Motor neuron (in vitro differentiated cells): Measurements from ENCODE around the gene NUP85. TPM values are rescaled to one million over a fixed set of nuclear protein-coding genes. Genes with fewer than 3 reads are reported as not detected.
"Not testable (repeated sequence)": the region's sequence is repeated elsewhere in the genome, so short reads cannot be mapped to it uniquely, and the experiment has no call there.

Experiments
- ATAC-seq, 8 experiments: fragments of 200-7000 bp; cut with Tn5 transposase; replicated peaks in 6 of 8; 2 replicates each; pipeline ENCODE4 v1.8.0; 2021; ENCODE audit warnings: mild to moderate bottlenecking in 8 of 8, moderate library complexity in 8 of 8
- H3K27ac ChIP-seq, 2 donors: fragments of 250-450 bp; sonication (Bioruptor Pico); 2 replicates each; pipeline ENCODE4 v1.9.0; 2021; ENCODE audit warnings: antibody characterized with exemption in 2 of 2, mild to moderate bottlenecking in 2 of 2, moderate library complexity in 1 of 2
- H3K4me1 ChIP-seq, 2 donors: fragments of 250-450 bp; sonication (Bioruptor Pico); replicated peaks in 1 of 2; 2 replicates each; pipeline ENCODE4 v1.6.1; 2021; ENCODE audit warnings: antibody characterized with exemption in 2 of 2, mild to moderate bottlenecking in 2 of 2, moderate library complexity in 1 of 2
- H3K4me3 ChIP-seq, 5 donors: fragments of 250-450 bp; sonication (Bioruptor Pico); 2 replicates each; pipeline ENCODE4 v1.9.0; 2021; ENCODE audit warnings: antibody characterized with exemption in 5 of 5, mild to moderate bottlenecking in 5 of 5, moderate library complexity in 4 of 5
- WGBS, 10 experiments: fragments of 450-650 bp; shearing (Covaris generic); methylation state at CpG; one replicate each; pipeline ENCODE4 v1.0.0; 2022; 5-methylcytosine and 5-hydroxymethylcytosine counted together
- in situ Hi-C, 9 experiments: fragments of 400-800 bp; cut with MboI; loops; one replicate each; pipeline ENCODE4 v1.15.0; 2021; ENCODE audit warnings: low sequenced_read_pairs in 9 of 9, low pct_unique_long_range_greater_than_20kb in 2 of 9; ENCODE audit not compliant: unreplicated experiment in 9 of 9
- total RNA-seq, 8 experiments: library from RNA; unstranded; fragments of 300-600 nt; gene quantifications; 2 replicates each; pipeline versions ENCODE4 v1.2.3 to v1.2.4, GENCODE V29; 2022

The NUP85 gene
- total RNA-seq, 8 experiments from 2014 or later, result 16.0 to 69.3 (median 21.0) TPM

DNA sequence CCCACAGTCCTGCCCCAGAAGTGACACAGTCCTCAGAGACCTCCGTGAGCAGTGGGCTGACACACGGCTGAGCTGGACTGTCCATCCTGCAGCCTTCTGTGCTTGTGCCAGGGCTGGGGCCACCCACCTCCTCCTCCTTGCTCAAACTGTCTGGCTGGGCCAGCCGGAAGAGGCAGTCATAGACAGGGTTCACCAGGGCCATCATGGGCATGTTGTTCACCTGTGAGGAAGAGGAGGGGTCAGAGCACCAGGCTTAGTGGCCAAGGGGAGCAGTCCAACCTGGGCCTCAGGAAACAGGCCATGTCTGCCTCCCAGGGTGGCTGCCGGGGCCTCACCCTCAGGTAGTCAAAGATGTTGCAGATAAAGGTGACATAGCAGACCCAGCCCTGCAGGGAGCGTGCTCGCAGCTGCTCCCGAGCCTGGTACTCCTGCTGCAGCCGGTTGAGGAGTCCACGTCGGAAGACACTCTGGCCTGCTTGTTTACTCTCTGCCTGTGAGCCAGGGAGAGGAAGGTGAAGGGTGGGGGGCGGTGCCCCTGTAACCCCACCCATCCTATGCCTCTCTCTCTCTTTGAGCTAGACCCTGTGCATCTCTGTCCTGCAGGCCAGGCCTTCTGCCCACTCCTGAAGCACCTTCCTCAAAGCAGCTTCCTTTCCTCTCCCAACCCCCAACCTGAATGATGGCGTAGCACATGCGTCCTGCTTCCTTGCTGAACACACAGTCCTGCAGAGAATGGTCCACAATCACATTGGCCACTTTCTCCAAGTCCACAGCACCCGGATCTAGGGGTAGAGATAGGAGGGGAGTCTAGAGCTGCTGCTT is 62.1 kb downstream of the NUP85 start:
- 20 to 80% (median 49%) methylated on average over 1 to 6 of the region's 14 CpGs; no CpG with 5 or more reads in 1 of the 10 experiments for WGBS, 10 experiments
- Histone ChIP-seq H3K4me3 (no peak overlapping the region), H3K4me1 (peaks cover 14 to 18% of the 10 kb centered on the region in 2 donors), H3K27ac (peak overlapping the region in 1 of 2 donors; percentile 20)
- no peak for ATAC-seq
- in situ Hi-C loops, result no loop called here

DNA sequence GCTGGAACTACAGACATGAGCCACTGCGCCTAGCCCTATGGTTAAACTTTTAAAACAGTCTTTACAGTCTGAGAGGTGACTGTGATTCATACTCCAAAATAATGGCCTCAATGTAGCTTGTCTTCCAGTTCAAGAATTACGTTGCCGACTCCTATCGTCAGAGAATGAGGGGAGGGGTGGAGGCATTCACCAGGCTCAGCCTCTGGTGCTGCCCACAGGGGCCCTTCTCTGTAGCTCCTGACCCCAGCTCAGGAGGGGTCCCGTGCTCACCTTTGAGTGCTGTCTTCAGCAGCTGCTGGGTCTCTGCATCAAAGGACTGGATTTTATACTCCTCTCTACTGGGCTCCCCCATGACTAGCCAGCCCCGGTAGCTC is 64.4 kb downstream of the NUP85 start:
- H3K4me1 ChIP-seq, result peaks cover 11 to 14% of the 10 kb centered on the region in 2 donors
- H3K27ac ChIP-seq, result peak overlapping the region; percentile 67 to 71
- WGBS, 10 experiments, result 0 to 100% (median 35%) methylated on average over 1 to 5 of the region's 6 CpGs; no CpG with 5 or more reads in 2 of the 10 experiments
- no peak for ATAC-seq
- peak overlapping the region; percentile 62 to 90 (median 76) for H3K4me3 ChIP-seq
- in situ Hi-C loops, result no loop called here

DNA sequence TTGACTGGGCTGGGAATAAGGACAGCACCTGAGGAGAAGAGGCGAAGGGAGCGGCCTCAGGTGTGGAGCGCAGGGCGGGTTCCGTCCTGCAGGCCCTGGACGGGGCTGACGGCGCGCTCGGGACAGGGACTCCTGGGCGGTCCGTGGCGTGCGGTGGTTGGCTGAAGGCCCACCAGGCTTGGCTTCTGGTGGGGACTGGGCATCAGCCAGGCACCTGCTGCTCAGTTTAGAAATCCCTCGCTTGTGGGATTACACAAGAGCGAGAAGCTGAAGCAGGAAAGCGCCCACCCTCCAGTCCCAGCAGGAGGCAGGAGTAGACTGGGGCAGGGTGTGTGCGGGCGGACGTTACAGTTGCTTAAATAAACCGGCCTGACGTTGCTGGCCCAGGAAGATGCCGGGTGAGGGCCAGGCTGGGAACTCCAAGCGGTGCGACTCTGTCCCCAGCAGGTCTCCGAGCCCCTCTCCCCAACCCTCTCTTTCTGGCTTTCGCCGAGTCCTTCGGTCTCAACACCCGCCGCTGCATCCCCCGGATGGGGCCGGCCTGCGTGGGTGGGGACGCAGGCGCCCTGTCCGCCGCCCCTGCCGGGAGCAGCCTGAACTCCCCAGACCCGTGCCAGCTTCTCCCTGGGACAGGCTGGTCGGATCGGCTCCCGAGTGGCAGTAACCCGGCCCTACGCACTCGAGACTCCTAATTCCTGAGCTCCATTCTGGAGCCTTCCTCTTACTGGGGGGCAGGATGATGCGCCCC is 64.9 kb downstream of the NUP85 start:
- Histone ChIP-seq H3K27ac (peak overlapping the region; percentile 67 to 71), H3K4me1 (peaks cover 11 to 14% of the 10 kb centered on the region in 2 donors), H3K4me3 (peak overlapping the region; percentile 62 to 90 (median 76))
- in situ Hi-C loops, result no loop called here
- WGBS, 10 experiments, result 0 to 4% (median 0%) methylated on average over 1 to 19 of the region's 47 CpGs; no CpG with 5 or more reads in 4 of the 10 experiments
- peak; percentile 49 to 78 (median 61) for ATAC-seq

DNA sequence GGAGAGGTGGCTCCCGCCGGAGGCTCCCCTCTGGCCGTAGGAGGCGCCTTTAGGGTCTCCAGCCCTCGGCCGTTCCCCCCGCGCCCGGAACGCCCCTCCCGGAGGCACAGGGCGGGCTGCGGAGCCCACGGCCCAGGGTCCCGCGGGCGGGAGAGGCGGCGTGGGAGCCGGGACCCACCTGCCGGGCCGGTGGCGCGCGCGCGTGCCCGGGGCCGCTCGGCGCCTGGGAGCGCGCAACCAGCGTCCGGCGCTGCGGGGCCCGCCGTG is 65.4 kb downstream of the NUP85 start, which contains the start of gene MIF4GD:
Gene MIF4GD, minus strand, starts transcription at position 266 of the 267 bp plus-strand sequence. CDS start 1,036 bp downstream, outside the sequence.
- no peak for ATAC-seq
- peak within 1 kb of the TSS; percentile 62 to 90 (median 76) for H3K4me3 ChIP-seq
- WGBS, 10 experiments, result 0% methylated on average over 3 of the region's 39 CpGs; no CpG with 5 or more reads in 9 of the 10 experiments
- H3K4me1 ChIP-seq, result peaks cover 11 to 14% of the 10 kb centered on the region in 2 donors
- in situ Hi-C loops, result no loop called here
- H3K27ac ChIP-seq, result peak within 1 kb of the TSS; percentile 67 to 71

DNA sequence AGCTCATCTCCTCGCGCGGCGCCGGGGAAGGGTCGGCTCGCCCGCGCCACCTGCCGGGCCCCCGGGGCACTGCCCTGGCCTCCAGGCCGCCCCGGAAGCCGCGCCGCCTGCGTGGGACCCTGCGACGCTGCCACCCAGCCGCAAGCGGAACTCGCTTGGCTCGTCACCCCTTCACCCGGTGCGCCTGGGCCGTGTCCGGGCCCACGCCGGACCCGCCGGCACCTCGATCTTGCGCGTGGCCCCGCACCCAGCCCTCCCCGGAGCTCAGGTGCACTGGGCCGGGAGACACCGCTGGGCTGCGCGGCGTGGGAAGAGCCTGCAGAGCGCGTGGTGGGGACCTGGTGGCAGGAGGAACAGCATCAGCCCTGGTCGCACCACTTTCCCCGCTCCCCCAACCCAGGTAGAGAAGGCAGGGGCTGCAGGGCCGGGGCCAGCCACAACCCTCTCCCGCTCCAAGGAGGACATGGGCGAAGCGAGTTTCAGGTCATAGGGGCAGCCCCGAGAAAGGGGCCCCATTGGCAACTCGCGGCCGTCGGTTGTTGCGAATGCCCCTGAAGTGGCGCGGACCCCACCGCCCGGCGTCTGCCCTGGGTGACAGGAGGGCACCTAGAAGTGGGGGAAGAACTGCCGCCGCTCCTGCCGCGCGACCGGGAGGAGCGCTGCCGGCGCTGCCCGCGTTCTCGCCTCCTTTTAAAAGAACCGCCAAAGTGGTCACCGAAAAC is 65.9 kb downstream of the NUP85 start:
- in situ Hi-C loops, result no loop called here
- H3K4me3 ChIP-seq, result peak overlapping the region; percentile 62 to 90 (median 76)
- peak overlapping the region; percentile 30 to 45 for H3K27ac ChIP-seq
- ATAC-seq, result peak; percentile 73 to 87 (median 80)
- 0 to 7% (median 2%) methylated on average over 1 to 8 of the region's 74 CpGs; no CpG with 5 or more reads in 5 of the 10 experiments for WGBS, 10 experiments
- H3K4me1 ChIP-seq, result peaks cover 11 to 14% of the 10 kb centered on the region in 2 donors

DNA sequence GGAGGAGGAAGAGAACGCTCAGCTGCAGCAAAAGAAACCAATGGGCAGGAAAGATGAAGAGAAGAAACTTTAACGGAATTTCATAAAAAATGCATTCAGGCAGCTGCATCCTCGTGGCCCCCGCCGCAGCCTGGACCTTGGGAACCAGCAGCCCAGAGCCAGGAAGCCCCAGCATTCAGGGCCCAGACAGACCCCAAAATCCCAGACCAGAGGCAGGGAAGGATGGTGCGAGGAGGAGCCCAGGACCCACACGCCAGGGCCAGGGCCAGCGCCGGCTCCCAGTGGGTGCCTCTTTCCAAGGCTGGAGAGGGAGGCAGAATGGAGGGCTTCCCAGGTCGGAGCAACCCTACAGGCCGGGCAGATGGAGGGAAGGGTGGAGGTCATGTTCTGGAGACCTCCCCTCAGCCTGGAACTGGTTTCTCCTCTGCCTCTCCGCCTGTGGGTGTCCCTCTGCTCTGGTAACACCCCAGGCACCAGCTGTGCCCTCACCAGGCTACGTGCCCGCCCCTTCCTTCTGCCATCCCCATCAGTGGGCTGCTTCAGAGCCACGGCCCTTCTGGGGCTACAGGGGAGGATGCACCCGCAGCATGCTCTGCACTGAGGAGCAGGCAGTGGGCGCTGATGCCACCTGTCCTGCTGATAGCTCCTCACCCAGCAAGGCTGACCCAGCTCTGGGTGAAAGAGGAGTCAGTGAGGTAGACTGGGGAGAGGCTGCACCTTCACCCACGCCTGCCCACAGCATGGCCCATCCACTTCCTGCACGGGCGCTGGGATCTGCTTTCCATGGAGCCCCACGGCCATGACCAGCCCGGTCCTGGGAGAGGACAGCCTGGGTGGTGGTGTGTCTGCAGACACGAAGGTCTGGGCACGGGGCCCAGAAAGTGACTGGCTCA is 66.7 kb downstream of the NUP85 start:
- in situ Hi-C loops, result no loop called here
- H3K27ac ChIP-seq, result no peak overlapping the region
- no peak for ATAC-seq
- 0 to 100% (median 67%) methylated on average over 1 to 7 of the region's 24 CpGs; no CpG with 5 or more reads in 1 of the 10 experiments for WGBS, 10 experiments
- peaks cover 11 to 14% of the 10 kb centered on the region in 2 donors for H3K4me1 ChIP-seq
- H3K4me3 ChIP-seq, result peak overlapping the region; percentile 62 to 90 (median 76)

DNA sequence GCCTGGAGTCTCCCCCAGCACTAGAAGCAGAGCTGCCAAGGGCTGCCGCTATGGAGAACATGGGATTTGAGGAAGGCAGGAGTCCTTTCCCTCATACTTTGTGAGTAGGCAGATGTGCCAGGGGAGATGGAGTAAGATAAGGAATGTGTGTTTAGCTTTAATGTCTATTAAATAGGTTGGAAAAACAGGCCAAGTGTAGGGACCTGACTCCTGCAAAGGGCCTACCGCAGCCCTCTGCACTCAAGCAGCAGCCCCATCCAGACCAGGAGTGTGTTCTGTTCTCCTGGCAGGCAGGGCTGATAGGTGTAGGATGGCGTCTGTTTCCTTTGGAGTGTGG is 67.3 kb downstream of the NUP85 start:
- WGBS, 10 experiments, result 27 to 92% methylated on average over 2 of the region's 3 CpGs; no CpG with 5 or more reads in 8 of the 10 experiments
- no peak for ATAC-seq
- in situ Hi-C loops, result no loop called here
- peaks cover 11 to 13% of the 10 kb centered on the region in 2 donors for H3K4me1 ChIP-seq
- no peak overlapping the region for H3K27ac ChIP-seq
- no peak overlapping the region for H3K4me3 ChIP-seq

DNA sequence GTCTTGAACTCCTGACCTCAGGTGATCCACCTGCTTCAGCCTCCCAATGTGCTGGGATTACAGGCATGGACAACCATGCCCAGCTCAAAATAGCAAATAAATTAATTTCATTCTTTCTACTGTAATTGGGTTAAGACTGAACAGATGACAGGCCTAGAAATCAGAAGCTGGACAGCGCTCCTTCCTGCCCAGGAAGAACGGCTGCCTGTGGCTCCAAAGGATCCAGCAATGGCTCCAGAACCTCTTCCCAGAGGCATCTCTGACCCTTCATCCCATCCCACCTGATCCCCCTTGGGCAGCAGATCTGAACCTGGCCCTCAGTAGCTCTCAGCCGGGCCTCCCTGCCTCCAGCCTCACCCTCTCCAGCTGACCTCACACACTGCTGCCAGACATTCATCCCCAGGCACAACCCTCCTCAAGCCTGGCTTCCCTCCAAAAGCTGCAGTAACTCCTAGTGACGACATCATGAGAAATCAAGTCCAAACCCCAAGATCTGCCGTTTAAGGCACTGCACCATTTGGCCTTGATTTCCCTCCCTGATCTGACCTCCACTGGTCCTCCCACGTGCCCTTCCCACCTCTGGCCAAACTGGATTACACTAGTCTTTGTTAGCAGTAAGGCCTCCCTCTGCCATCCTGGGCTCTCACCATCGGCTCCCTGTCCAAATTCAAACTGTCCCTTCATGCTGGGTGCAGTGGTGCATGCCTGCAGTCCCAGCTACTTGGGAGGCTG is 68.7 kb downstream of the NUP85 start:
- ATAC-seq, result no peak
- H3K4me1 ChIP-seq, result peaks cover 11% of the 10 kb centered on the region in 2 donors
- in situ Hi-C loops, result no loop called here
- H3K4me3 ChIP-seq, result no peak overlapping the region
- 33 to 100% (median 88%) methylated on average over 1 to 6 of the region's 7 CpGs; no CpG with 5 or more reads in 2 of the 10 experiments for WGBS, 10 experiments
- no peak overlapping the region for H3K27ac ChIP-seq

DNA sequence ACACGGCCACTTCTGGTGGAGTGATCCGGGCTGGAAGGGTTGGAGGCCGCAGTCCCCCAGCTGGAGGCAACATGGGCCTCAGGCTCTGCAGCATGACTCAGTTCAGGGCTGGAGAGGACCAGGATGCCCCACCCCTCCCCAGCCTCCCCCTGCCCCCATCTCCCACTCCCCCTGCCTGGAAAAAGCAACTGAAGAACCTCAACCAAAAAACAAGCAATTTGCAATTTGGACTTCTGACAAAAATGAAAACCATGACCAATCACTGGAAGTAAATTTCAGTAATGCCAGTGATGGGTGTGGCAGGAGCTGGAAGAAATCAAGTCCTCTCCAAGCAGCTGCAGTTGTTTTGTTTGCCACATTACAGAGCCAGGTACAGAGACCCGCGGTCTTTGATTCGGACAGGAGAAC is 72.2 kb downstream of the NUP85 start:
- Histone ChIP-seq H3K4me1 (no peaks in the 10 kb centered on the region), H3K27ac (no peak overlapping the region), H3K4me3 (no peak overlapping the region)
- WGBS, 10 experiments, result 67 to 100% (median 100%) methylated on average over 1 to 2 of the region's 6 CpGs; no CpG with 5 or more reads in 7 of the 10 experiments
- ATAC-seq, result peak in 3 of 8 experiments; percentile 77 to 84 (median 81)
- in situ Hi-C loops, result loop anchor here in 1 of 9 experiments (25.0 kb wide), 1 partner anchor 135 kb away; the partner anchor contains the start of gene GRB2

DNA sequence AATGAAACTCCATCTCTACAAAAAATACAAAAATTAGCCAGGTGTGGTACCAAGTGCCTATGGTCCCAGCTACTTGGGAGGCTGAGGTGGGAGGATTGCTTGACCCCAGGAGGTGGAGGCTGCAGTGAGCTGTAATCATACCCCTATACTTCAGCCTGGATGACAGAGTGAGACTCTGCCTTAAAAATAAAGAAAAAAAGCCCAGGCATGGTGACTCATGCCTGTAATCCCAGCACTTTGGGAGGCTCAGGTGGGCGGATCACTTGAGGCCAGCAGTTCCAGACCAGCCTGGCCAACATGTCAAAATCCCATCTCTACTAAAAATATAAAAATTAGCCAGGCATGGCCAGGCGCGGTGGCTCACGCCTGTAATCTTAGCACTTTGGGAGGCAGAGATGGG is 74.7 kb downstream of the NUP85 start:
- H3K4me1 ChIP-seq, H3K27ac ChIP-seq, H3K4me3 ChIP-seq: not testable (repeated sequence)
- in situ Hi-C loops, result loop anchor here in 1 of 9 experiments (25.0 kb wide), 1 partner anchor 132 kb away; the partner anchor contains the start of gene GRB2
- peak in 2 of 8 experiments; percentile 33 to 39 for ATAC-seq
- 80 to 100% (median 90%) methylated on average over 1 to 3 of the region's 4 CpGs; no CpG with 5 or more reads in 6 of the 10 experiments for WGBS, 10 experiments

DNA sequence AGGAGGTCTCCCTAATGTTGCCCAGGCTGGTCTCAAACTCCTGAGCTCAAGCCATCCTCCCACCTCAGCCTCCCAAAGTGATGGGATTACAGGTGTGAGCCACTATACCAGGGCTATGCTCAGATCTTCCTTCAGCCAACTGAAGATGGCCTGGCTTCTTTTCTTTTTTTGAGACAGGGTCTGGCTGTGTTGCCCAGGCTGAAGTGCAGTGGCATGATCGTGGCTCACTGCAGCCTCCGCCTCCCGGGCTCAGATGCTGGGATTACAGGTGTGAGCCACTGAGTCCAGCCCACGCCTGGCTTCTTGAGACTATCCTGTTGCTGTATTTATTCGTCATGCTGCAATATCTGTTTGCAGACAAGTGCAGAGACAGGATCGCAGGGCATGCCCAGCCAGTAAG is 79.6 kb downstream of the NUP85 start:
- 67 to 92% (median 90%) methylated on average over 1 to 4 of the region's 6 CpGs; no CpG with 5 or more reads in 5 of the 10 experiments for WGBS, 10 experiments
- in situ Hi-C loops, result loop anchor here in 1 of 9 experiments (25.0 kb wide), 1 partner anchor 127 kb away; the partner anchor contains the start of gene GRB2
- H3K27ac ChIP-seq, result no peak overlapping the region
- H3K4me3 ChIP-seq, result no peak overlapping the region
- no peak for ATAC-seq
- H3K4me1 ChIP-seq, result peaks cover 0 to 3% of the 10 kb centered on the region in 2 donors
